IPS-NIHi7 (cell line): ENCODE data around the gene TENM3.

Experiments used
- DNase-seq: peaks from one replicate; pipeline ENCODE4 v3.0.0; 2012; ENCODE audit warnings: mixed read lengths; ENCODE audit errors: extremely low spot score

Gene TENM3

DNA sequence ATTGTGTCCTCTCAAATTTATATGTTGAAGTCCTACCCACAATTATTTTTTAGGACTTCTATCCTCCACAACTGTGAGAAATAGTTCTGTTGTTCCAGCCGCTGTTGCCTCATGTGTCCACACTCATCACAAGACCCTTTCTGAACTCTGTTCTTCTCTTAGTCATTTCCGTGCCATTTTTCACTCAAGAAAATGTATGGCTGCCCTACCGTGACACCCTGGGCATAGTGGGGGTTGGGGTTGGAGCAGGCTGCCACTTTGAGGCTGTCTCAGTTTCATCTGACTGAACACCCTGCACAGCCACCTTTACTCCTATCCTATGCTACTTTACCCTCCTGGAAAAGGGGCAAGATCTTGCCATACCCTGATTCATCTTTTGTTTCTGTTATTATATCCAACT, 319.1 kb downstream of the TENM3 start:
- DNase-seq, result no peak

DNA sequence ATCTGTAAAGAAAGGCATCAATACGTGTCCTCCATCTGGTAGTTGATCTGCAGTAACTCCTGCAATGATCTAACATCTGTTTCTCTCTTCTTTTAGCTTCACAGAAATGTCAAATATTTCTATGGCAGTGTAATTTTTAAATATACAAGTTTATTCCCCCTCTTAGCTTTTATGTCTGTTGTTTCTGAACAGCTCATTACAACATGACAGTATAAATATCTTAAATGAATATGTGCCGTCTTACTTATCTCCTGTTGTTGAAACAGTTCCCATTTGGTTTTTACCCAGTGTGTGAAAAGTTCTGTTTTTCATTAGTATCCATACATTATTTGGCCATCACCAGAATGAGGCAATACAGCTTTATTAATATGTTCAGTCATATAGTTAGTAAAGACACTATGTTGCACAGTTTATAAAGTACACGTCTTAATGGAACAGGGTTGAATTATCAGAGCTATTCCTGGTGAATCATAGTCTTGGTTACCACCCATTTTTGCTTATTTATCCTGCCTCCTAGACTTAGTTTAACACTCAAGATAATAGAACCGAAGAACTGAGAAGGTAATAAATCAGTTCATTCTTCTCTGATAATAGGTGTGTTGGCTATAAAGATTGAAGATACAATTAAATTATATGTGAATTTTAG, 321.6 kb downstream of the TENM3 start:
- DNase-seq, result no peak

DNA sequence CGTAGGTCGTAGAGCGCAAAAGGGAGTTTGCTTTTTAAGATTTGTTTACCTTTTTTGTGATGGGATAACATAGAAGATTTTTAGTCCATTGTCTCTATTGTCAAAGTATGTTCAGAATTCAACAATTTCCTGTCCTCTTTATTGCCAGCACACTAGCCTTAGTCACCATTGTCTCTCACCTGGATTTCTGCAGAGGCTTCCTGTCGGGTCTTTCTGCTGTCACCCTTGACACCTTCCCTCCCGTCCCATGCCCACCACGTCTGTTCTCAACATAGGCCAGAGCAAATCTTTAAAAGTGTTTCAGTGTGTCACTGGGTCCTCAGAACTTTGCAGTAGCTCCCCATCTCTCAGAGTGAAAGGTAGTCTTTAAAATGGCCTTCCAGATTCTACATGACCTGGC, 323.9 kb downstream of the TENM3 start:
- no peak for DNase-seq

DNA sequence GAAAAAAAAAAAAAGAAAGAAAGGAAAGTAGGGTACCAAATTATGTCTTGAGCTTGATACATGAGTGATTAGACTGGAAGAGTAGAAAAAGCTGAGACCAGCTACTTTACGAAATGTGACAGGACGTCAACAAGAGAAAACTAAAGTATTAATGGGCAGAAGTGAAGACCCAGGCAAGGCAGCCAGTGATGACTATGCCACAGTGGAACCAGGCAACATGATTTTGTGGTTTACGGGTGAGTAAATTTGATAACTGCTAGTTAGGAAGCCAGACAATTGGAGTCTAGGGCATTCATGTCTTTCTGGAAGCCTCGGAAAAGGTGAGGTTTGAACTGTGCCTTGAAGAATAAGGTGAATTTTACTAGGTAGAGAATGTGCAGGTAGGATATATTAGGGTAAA, 326.4 kb downstream of the TENM3 start:
- DNase-seq, result no peak

DNA sequence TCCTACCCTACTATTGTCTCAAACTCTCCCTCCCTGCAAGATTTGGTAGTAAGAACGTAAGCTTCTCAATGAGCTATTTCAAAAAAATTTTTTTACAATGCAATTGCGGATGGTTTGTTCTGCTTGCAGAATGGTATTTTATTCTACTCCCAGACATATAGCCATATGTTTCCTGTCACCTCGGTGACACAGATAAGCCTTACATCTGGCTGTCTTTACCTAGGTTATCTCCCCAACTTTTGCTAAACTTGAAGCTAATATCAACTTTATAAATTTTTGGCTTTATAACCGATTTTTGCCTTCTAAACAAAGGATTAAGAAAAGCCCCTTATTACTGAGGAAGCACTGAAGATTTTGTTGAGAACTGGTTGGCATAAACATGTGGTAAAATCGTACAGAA, 331.5 kb downstream of the TENM3 start:
- no peak for DNase-seq

DNA sequence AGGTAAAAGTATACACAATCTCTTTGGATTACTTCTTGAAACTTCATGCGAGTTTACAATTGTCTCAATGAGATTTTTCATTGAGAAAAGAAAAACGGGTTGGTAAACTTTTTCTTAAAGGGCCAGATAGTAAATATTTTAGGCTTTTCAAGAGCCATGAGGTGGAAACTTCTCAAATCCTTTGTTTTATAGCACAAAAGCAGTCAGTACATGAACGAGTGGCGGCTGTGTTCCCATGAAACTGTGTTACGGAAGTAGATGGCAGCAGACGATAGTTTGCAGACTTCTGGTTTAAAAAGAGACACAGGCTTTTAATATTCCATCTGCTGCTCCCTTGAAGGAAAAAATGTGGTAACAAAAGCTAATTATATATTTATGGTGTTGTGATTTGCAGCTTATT, 332.0 kb downstream of the TENM3 start:
- no peak for DNase-seq

DNA sequence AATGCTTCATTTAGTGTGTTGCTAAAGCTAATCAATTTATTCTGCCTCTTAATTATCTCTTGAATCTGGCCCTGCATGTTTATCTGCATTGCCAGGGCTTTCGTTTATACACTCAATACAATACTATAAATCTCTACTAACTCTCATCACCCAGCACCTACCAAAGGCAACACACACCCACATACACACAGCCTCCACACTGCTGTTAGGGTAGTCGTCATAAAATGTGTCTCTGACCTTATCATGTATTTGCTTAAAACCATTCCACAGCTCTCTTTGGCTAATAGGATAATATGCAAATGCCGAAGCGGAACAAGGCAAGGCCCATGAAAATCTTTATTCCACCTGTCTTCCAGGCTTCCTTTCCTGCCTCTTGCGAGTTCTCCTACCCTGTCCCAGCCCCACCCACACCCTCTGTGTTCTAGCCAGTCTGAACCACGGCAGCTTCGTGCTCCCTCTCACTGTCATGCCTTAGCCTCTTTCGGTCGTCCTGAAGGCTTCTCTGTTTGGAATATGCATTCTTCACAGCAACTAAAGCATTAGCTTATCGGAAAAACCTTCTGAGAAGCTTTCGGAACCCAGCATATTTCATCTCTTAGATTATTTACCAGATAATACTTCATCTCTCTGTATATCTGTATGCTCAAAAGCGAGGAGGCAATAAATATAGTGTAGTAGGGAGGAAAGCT, 333.5 kb downstream of the TENM3 start:
- DNase-seq, result peak; percentile 14

DNA sequence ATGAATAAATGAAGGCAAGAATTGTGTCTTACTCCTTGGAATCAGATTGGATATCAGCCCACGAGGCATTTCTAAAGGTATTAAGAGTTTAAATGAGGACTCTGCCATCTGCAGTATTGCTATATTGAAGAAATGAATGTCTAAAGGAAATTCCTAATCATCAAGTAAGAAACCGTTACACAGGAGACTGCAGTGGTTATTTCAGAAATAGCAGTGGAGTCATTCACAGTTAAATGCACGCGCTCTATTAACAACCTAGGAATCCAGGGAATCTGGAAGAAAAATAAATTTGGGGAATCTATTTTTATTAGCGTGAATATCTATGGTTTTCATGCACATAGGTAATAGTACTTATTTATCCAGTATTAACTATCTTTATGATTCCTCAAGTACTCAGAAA, 334.2 kb downstream of the TENM3 start:
- DNase-seq, result no peak

DNA sequence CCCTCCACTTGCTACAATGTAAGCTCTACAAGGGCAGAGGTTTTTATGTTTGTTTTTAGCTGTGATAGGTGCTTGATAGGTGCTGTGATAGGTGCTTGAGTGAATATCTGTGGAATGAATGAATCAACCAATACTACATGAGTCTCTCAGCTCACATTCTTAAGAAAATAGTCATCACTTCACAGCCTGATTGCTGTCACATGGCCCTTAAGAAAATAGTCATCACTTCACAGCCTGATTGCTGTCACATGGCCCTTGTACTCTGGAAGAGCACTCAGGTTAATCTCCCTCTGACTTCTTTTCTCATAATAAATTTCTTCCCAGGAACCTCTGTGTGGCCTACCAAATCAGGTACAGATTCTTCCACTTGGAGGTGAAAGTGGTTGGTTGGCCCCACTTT, 335.2 kb downstream of the TENM3 start:
- no peak for DNase-seq

DNA sequence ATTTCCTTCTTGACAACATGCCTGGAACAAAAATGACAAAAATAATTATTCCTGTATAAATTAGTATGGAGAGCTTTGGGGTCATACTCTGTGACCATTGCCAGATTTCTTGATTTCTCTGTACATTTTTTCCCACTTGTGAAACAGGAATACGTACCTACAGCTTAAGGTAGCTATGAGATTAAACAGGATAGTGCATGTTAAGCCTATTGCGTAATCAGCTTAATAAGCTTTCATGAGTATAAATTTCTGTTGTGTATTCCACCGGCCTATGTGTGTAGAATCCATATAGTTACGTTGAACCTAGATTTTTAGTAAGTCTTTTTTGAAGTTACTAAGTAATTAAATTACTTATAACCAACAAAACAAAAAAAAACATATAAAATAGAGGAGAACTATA, 339.0 kb downstream of the TENM3 start:
- no peak for DNase-seq

DNA sequence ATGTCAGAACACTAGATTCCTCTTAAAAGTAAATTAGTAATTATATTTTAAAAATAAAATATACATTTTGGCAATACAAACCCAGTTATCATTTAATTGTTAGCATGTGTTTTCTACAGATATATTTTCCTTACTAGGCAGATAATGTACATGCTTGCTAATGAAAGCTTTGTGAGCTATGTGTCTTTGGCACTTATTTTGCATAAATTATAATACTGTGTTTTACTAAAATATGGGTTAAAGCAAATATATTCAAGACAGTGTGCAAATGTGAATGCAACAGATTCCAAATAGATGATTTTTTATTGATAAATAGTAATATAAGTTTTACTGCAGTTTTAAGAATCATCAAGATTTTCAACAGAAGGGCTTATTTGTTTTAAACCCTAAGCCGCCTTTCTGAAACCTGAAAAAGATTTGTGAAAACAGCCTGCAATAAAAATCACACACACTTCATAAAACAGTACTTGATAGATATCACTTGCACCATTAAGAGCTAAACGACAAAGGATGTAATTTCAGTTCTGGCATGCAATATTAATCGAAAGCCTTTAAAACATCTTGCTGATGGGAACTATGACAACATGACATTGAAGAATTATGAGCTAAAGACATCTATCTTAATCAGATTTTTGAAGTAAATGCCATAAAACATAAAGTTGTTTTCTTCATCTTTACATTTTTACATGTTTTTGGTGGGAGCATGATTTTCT, 340.7 kb downstream of the TENM3 start:
- no peak for DNase-seq

DNA sequence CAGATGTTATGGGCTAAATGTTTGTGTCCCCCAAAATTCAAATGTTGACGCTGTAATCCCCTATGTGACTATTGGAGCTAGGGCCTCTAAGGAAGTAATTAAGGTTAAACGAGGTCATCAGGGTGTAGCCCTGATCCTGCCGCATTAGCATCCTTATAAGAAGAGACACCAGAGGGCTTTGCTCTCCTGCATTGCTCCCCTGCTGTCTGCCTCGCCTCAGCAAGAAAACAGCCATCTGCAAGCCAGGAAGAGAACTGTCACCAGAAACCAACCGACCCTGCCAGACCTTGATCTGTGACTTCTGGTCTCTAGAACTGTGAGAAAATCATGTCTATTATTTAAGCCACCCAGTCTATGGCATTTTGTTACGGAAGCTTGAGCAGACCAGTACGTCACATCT, 342.1 kb downstream of the TENM3 start:
- DNase-seq, result peak; percentile 49

DNA sequence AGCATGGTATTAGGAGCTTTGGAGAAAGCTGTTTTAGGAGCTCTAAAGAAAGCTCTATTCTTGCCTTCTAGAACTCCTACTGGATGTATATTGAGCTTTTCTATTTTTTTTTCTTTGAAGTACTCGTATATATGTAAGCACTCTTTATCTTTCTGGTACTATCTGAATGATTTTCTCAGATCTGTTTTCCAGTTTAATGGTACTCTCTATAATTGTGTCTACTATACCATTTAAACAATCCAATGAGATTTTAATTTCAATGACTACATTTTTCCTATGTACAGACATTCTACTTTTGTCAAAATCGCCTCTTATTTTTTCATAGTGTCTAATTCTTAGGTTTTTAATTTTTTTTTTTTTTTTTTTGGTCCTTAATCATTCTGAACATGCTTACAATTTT, 345.9 kb downstream of the TENM3 start:
- DNase-seq, result no peak

DNA sequence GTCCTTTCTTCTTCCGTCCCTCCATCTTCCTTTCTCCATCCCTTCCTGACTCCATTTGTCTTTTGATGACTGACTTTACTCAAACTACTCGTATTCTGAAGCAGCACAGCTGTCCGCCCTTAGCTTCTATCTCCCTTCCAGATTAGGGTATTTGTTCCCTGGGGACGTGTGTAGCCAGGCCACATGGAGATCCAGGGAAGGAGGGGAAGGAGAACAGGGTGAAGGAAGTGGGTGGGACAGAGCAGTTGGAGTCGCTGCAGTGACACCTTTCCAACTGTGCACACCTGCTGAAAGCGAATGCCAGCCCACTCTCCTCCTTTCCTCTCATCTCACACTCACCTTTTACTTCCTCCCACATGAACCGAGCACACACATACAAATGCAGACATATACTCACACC, 350.2 kb downstream of the TENM3 start:
- DNase-seq, result no peak

DNA sequence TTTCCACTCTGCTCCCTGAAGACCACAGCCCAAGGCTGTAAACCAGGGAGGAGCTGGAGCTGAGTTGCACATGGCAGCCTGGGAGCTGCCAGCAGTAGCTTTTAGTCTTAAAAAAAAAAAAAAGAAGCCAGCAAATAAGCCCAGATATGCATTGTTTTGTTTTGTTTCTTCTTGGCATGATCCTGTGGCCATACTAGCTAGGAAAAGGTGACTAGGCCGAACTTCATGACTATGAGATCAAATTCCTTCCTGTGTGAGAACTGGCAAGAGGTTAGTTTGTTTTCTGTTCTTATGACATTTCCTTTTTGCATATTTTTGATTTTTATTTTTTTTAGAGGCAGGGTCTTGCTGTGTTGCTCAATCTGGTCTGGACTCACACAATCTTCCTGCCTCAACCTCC, 350.7 kb downstream of the TENM3 start:
- DNase-seq, result no peak

DNA sequence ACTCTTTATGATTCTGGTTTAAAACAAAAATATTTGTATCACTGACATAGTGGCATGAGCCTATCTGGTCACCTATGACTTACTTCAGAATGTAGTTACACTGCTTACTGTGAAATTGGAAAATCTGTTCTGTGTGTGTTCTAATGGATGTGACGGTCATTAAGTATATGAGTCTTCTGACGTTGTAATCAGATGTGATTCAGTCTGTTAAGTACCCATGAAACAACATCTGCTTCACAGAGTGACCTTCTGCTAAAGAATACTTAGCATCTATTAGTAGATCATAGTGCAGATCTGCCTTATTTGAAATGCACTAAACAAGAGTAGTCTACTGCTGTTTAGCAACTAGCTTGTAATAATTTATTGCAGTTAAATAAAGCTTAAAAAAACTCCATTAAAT, 356.9 kb downstream of the TENM3 start:
- DNase-seq, result no peak

DNA sequence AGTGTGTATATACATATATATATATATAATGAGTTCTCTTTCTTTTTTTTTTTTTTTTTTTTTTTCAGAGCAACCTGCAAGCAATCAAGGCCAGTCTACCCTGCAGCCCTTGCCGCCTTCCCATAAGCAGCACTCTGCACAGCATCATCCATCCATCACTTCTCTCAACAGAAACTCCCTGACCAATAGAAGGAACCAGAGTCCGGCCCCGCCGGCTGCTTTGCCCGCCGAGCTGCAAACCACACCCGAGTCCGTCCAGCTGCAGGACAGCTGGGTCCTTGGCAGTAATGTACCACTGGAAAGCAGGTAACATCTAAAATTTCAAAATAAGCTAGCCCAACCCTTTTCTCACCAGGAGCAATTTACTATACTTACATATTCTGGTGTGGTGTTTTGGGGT, 357.7 kb downstream of the TENM3 start:
- no peak for DNase-seq

DNA sequence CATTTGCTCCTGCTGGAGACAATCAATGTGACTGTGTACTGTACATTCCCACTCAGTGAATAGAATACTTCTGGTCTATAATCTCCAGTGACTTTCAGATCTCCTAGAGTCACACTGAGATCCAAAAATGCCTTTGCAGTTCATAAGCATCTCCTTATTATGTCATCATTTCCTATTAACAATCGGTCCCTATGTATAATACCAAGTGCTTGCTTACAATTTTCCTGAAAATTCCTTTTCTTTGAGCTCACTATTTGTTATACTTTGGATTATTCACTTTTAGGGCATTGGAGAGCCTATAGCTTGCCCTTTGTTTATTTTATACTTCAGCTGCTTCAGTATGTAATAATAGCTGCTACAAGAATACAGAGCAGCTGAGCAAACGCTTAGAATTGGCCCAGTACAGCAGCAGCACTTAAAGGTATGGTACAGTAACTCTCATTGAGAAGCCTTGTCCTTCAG, 361.0 kb downstream of the TENM3 start:
- no peak for DNase-seq

DNA sequence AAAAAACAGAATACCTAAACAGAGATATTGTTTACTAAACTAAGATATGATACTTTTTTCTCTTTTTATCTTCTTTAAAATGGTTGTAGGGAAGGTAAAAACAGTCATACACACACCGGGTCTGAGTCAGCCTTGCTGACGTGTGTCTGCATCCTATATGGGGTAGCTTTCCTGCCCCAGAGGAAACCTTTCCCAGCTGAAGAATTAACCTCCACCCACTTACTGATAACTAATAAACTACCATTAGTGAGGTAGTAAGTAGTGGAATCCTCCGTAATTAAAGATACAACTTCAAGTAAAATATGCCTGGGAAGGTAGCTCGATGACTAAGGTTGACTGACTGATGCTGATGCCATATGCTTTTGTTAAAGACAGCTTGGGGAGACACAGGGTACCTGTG, 361.8 kb downstream of the TENM3 start:
- no peak for DNase-seq

DNA sequence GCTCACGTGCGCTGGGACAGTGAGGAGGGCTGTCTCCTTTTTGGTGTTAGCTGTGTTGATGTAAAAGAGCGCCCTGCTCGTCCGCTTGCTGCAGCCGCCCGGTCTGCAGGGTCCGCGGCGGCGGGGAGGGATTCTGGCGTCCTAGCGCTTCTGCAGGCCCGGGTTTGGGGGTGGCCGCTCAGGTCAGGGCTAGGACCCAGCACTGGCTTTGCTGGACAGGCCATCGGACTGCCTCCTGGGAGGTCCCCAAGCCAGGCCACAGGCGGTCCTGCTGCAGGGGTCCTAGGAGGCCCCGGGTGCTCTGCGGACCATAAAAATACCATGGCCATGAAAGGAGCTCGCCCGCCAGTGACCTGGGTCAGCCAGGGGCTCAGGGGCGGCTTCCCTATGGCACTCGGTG, 365.3 kb downstream of the TENM3 start:
- no peak for DNase-seq

DNA sequence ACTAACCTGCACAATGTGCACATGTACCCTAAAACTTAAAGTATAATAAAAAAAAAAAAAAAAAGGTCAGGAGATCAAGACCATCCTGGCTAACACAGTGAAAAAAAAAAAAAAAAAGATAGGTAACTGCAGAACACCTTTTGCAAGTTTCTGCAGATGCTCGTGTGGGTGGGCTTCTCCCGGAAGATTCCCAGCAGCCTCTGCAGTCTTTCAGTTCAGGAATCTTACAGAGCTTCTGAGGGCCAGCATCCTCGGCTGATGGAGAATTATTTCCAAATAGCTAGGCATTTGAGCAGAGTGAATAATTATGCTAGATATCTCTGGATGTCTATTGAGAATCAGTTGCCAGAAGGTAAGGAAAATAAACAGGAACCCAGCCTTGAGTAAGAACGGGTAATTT, 373.3 kb downstream of the TENM3 start:
- DNase-seq, result no peak

DNA sequence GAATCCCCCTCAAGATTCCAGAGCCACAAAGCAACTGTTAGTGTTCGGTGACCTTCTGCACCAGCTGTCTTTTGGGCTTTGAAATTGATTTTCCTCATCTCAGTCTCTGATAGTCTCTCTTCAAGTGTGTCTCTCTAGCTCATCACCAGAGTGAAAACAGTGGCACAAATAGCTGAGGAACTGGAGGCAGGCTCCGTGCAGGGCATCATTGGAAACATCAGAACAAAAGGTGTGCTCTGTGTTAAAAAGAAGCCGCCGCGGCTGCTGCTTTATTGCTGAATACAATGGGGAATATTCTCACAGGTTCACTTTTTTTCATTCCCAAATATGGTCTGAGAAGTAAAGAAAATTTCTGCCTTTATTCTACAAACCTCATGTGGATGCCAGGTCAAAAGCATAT, 376.5 kb downstream of the TENM3 start:
- DNase-seq, result no peak
